C4-2B (cell line): ENCODE data around the gene BTBD1.

Experiments
- ZFX ChIP-seq: fragments of 450-650 bp; IDR thresholded peaks from 2 replicates; pipeline ENCODE4 v1.6.1; 2017
- TF ChIP-seq, protein P1 (sequence below): fragments of 450-650 bp; conservative IDR thresholded peaks from 2 replicates; pipeline ENCODE4 v1.5.1; 2017; ENCODE audit warnings: mild to moderate bottlenecking

DNA sequence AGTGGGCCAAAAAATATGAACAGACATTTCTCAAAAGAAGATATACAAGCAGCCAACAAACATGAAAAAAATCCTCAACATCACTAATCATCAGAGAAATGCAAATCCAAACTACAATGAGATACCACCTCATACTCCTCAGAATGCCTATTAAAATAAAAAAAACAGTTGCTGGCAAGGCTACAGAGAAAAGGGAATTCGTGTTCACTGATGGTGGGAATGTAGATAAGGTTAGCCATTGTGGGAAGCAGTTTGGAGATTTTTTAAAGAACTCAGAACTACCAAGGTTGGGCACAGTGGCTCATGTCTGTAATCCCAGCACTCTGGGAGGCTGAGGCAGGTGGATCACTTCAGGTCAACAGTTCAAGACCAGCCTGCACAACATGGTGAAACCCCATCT lies 27.8 kb downstream of the BTBD1 start:
- TF ChIP-seq, protein P1, sequence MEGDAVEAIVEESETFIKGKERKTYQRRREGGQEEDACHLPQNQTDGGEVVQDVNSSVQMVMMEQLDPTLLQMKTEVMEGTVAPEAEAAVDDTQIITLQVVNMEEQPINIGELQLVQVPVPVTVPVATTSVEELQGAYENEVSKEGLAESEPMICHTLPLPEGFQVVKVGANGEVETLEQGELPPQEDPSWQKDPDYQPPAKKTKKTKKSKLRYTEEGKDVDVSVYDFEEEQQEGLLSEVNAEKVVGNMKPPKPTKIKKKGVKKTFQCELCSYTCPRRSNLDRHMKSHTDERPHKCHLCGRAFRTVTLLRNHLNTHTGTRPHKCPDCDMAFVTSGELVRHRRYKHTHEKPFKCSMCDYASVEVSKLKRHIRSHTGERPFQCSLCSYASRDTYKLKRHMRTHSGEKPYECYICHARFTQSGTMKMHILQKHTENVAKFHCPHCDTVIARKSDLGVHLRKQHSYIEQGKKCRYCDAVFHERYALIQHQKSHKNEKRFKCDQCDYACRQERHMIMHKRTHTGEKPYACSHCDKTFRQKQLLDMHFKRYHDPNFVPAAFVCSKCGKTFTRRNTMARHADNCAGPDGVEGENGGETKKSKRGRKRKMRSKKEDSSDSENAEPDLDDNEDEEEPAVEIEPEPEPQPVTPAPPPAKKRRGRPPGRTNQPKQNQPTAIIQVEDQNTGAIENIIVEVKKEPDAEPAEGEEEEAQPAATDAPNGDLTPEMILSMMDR = no peak
- TF ChIP-seq ZFX = no peak
